Vein endothelial cell (primary cell): ENCODE data around the gene DUSP12. TPM values are rescaled to one million over a fixed set of nuclear protein-coding genes. Genes with fewer than 3 reads are reported as not detected.

Source experiments
- small RNA-seq: library from RNA; depleted of rRNA; stranded (forward); fragments of <200 nt; gene quantifications from one replicate; pipeline ENCODE3, GENCODE V24; 2012
- total RNA-seq: library from RNA; depleted of rRNA; stranded (reverse); fragments of >200 nt; gene quantifications from 2 replicates; pipeline ENCODE4 v1.2.3, GENCODE V29; 2012

Gene DUSP12, protein sequence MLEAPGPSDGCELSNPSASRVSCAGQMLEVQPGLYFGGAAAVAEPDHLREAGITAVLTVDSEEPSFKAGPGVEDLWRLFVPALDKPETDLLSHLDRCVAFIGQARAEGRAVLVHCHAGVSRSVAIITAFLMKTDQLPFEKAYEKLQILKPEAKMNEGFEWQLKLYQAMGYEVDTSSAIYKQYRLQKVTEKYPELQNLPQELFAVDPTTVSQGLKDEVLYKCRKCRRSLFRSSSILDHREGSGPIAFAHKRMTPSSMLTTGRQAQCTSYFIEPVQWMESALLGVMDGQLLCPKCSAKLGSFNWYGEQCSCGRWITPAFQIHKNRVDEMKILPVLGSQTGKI
- 20.9 and 34.3 TPM in 2 replicates for total RNA-seq

DNA sequence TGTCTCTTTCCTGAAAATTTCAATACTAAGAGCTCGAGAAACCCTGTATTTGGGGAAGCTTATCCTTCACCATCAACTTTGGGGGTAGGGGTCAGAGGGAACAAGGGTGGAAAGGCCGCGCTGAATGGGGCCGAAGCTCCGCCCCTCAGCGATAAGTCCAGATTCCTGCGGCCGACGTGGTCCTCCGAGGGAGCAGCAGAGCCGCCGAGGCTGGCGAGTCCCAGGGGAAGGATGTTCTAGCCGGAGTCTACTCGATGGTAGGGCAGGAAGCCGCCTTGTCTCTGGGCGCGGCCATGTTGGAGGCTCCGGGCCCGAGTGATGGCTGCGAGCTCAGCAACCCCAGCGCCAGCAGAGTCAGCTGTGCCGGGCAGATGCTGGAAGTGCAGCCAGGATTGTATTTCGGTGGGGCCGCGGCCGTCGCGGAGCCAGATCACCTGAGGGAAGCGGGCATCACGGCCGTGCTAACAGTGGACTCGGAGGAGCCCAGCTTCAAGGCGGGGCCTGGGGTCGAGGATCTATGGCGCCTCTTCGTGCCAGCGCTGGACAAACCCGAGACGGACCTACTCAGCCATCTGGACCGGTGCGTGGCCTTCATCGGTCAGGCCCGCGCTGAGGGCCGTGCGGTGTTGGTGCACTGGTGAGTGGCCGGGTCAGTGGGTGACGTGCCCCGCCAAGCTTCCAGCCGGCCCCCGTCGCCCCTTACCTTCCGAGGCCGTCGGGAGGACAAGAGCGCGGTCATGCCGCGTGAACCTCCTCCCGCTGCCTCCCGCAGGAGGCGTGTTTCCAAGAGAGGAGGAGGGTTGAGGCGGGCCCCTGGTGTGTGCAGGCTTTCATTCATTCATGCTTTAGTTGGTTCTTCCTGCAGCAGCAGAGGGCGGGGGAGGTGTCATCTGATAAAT lies at the start of gene DUSP12:
Gene DUSP12 (plus strand): TSS at position 278 of the 899 bp plus-strand sequence. CDS start 16 bp downstream, at position 294.

DNA sequence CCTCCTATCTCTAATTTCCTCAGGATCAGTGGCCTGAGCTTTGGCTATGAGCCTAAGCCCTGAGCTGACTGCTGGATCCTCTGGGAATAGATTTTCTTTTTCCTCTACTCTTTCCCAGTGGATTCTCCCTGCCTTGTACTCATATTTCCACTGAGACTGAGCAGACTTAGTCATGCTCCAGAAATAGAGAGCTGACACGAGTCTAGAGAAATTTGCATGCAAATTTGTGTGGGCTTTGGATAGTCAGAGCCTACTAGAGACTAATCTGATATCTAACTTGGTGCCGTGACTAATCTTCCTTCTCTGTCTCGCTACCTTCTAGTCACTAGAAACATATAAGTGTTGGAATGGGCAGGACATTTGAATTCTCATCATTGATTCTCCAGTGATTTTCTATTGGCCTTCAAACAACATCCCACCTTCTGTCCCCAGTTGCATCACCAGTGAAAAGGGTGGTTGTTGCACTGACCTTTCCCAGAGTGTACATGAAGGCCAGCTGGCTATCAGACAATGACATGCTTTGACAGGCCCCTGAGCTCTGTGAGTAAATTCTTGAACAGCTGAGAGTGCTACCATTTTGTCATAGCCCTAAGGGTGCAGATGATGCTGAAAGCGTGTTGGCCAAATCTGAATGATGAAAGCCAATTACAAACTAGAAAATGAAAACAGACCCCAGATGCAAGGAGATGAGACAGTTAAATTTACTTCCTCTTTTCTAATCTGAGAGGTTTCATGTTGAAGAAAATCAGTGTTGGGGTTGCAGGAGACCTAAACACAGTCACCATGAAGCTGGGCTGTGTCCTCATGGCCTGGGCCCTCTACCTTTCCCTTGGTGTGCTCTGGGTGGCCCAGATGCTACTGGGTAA lies 42.9 kb upstream of the DUSP12 start, which contains the start of gene FCRLA:
Gene FCRLA (plus strand): TSS at position 748 of the 866 bp plus-strand sequence. CDS start 36 bp downstream, at position 784.

DNA sequence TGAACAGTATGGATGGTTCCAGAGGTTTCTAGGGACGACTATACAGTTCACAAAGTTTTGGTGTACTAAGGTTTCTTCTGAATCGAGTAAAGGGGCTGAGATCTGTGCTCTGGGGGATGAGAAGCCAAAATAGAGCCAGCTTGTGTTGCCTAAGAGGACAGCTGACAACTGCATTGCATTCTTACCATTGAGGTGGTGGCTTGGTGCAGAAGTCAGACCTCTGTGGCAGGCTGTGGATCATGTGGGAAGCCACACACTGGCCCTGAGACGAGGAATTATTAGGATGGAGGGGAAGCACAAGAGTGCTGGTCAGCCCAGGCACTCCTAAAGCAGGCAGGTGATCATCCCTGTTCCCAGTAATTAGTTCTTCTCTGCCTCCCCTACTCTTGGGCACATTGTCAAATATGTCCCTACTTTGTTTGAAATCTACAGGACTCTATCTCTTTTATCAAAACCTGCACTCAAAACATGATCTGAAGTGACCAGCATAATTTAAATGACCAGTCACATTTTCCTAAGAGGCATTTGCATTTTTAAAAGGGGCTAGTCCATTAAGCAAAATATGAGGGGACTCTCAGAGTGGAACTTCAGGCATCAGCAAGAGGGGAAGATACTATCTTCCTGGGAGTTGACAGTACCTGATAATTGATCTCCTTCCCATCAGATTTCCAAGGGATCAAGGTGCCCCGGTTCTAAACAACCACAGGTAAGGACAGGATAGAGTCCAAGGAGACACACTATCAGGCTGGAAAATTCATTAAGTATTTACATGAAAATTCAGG lies 28.4 kb upstream of the DUSP12 start, which contains the start of gene FCRLB:
Gene FCRLB (plus strand): TSS at position 589 of the 782 bp plus-strand sequence. CDS start 1,129 bp downstream, outside the sequence.

DNA sequence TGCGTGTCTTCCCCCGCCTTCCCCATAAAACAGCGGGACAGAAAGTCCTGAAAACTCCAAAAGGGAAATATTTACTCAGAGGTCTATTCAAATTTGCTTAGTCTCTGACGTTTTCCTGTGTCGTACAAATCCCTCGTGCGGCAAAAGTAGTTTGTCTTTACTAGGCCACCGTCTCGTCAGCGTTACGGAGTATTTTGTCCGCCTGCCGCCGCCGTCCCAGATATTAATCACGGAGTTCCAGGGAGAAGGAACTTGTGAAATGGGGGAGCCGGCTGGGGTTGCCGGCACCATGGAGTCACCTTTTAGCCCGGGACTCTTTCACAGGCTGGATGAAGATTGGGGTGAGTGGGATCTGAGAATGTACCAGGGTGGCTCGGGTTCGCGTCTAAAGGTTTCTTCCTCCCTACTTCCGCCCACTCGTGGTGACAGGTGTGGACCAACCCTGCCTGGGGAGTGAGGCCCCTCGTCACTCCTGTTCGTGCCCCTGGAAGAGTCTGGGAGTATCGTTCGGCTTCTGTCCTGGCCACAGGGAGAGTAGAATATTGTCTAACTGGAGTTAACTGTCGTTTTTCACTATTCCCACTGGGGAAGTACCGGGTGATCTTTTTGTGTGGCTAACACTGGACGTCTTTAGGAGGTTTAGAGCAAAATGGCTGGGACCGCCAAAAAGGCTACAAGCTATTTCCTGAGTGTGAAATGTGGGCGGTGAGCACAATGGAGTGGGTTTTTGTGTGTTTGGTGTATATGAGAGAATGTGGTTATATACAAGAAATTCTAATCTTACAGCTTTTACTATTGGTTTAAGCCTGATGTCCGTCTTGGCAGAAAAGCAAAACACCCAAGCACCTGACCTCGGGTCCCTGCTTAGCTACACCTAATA lies 16.8 kb downstream of the DUSP12 start, which contains the start of gene ATF6:
Gene ATF6 (plus strand): TSS at position 219 of the 880 bp plus-strand sequence. CDS start 41 bp downstream, at position 260.

Small RNAs within 50 kb of the gene (small RNA-seq; reads per million reads assigned to genes)
- gene RN7SL466P, result not detected

Other genes starting within 250 kb of the DUSP12 start
- under 0.01 and 0.10 TPM in 2 replicates for gene FCGR2A, start 244.3 kb upstream of the DUSP12 start, total RNA-seq
- 0.10 and 0.33 TPM in 2 replicates for gene HSPA6, start 225.2 kb upstream of the DUSP12 start, total RNA-seq
- gene FCGR3A, start 200.0 kb upstream of the DUSP12 start, total RNA-seq, result under 0.01 TPM in 1 of 2 replicates, not detected in the other
- not detected in 2 replicates for gene FCGR3B, start 118.6 kb upstream of the DUSP12 start, total RNA-seq
- gene FCGR2B, start 86.6 kb upstream of the DUSP12 start, total RNA-seq, result not detected in 2 replicates
- 0.10 TPM in 1 of 2 replicates, not detected in the other for gene FCRLA, start 42.6 kb upstream of the DUSP12 start, total RNA-seq
- gene FCRLB, start 28.2 kb upstream of the DUSP12 start, total RNA-seq, result 0.65 and 2.7 TPM in 2 replicates
- 71.2 and 84.4 TPM in 2 replicates for gene ATF6, start 16.5 kb downstream of the DUSP12 start, total RNA-seq